Measurements from ENCODE around the gene FZD10. TPM values are rescaled to one million over a fixed set of nuclear protein-coding genes. Genes with fewer than 3 reads are reported as not detected.

Gene FZD10
- total and polyA plus RNA-seq, 2 experiments from 2014 or later = 0.11 to 0.45 TPM

GRCh38 chr12:130156652-130157275 lies 5.5 kb upstream of the FZD10 start:
- TF ChIP-seq EZH2 (IDR thresholded peaks at IDR 0.05; ENCODE audit: low read depth, unreplicated experiment) (no peak), ETS1 (IDR thresholded peaks at IDR 0.05) (no peak), JUNB (IDR thresholded peaks at IDR 0.05; ENCODE audit: unreplicated experiment) (no peak), NANOG (IDR thresholded peaks at IDR 0.05; ENCODE audit: borderline replicate concordance) (no peak), EZH2phosphoT487 (IDR thresholded peaks at IDR 0.05; ENCODE audit: unreplicated experiment) (no peak), STAT1 (IDR thresholded peaks at IDR 0.05; ENCODE audit: unreplicated experiment) (no peak), REST (IDR thresholded peaks at IDR 0.05; ENCODE audit: unreplicated experiment) (no peak), CREB1 (CRISPR knock-in tag; IDR thresholded peaks at IDR 0.05; ENCODE audit: low read depth) (no peak), ZNF114 (CRISPR knock-in tag; IDR thresholded peaks at IDR 0.05) (no peak), POLR2AphosphoS5 (IDR thresholded peaks at IDR 0.05; ENCODE audit: low read depth) (no peak), ZNF331 (CRISPR knock-in tag; IDR thresholded peaks at IDR 0.05; ENCODE audit: low read depth) (no peak)
- TF ChIP-seq, protein P1, sequence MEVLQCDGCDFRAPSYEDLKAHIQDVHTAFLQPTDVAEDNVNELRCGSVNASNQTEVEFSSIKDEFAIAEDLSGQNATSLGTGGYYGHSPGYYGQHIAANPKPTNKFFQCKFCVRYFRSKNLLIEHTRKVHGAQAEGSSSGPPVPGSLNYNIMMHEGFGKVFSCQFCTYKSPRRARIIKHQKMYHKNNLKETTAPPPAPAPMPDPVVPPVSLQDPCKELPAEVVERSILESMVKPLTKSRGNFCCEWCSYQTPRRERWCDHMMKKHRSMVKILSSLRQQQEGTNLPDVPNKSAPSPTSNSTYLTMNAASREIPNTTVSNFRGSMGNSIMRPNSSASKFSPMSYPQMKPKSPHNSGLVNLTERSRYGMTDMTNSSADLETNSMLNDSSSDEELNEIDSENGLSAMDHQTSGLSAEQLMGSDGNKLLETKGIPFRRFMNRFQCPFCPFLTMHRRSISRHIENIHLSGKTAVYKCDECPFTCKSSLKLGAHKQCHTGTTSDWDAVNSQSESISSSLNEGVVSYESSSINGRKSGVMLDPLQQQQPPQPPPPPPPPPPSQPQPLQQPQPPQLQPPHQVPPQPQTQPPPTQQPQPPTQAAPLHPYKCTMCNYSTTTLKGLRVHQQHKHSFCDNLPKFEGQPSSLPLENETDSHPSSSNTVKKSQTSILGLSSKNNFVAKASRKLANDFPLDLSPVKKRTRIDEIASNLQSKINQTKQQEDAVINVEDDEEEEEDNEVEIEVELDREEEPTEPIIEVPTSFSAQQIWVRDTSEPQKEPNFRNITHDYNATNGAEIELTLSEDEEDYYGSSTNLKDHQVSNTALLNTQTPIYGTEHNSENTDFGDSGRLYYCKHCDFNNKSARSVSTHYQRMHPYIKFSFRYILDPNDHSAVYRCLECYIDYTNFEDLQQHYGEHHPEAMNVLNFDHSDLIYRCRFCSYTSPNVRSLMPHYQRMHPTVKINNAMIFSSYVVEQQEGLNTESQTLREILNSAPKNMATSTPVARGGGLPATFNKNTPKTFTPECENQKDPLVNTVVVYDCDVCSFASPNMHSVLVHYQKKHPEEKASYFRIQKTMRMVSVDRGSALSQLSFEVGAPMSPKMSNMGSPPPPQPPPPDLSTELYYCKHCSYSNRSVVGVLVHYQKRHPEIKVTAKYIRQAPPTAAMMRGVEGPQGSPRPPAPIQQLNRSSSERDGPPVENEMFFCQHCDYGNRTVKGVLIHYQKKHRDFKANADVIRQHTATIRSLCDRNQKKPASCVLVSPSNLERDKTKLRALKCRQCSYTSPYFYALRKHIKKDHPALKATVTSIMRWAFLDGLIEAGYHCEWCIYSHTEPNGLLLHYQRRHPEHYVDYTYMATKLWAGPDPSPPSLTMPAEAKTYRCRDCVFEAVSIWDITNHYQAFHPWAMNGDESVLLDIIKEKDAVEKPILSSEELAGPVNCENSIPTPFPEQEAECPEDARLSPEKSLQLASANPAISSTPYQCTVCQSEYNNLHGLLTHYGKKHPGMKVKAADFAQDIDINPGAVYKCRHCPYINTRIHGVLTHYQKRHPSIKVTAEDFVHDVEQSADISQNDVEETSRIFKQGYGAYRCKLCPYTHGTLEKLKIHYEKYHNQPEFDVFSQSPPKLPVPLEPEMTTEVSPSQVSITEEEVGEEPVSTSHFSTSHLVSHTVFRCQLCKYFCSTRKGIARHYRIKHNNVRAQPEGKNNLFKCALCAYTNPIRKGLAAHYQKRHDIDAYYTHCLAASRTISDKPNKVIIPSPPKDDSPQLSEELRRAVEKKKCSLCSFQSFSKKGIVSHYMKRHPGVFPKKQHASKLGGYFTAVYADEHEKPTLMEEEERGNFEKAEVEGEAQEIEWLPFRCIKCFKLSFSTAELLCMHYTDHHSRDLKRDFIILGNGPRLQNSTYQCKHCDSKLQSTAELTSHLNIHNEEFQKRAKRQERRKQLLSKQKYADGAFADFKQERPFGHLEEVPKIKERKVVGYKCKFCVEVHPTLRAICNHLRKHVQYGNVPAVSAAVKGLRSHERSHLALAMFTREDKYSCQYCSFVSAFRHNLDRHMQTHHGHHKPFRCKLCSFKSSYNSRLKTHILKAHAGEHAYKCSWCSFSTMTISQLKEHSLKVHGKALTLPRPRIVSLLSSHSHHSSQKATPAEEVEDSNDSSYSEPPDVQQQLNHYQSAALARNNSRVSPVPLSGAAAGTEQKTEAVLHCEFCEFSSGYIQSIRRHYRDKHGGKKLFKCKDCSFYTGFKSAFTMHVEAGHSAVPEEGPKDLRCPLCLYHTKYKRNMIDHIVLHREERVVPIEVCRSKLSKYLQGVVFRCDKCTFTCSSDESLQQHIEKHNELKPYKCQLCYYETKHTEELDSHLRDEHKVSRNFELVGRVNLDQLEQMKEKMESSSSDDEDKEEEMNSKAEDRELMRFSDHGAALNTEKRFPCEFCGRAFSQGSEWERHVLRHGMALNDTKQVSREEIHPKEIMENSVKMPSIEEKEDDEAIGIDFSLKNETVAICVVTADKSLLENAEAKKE (CRISPR knock-in tag; IDR thresholded peaks at IDR 0.05) = no peak
- TF ChIP-seq, protein P2, sequence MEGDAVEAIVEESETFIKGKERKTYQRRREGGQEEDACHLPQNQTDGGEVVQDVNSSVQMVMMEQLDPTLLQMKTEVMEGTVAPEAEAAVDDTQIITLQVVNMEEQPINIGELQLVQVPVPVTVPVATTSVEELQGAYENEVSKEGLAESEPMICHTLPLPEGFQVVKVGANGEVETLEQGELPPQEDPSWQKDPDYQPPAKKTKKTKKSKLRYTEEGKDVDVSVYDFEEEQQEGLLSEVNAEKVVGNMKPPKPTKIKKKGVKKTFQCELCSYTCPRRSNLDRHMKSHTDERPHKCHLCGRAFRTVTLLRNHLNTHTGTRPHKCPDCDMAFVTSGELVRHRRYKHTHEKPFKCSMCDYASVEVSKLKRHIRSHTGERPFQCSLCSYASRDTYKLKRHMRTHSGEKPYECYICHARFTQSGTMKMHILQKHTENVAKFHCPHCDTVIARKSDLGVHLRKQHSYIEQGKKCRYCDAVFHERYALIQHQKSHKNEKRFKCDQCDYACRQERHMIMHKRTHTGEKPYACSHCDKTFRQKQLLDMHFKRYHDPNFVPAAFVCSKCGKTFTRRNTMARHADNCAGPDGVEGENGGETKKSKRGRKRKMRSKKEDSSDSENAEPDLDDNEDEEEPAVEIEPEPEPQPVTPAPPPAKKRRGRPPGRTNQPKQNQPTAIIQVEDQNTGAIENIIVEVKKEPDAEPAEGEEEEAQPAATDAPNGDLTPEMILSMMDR (conservative IDR thresholded peaks at IDR 0.05; ENCODE audit: low read depth in 2 of 2) = no peak
- H3K4me3 ChIP-seq = no peak overlapping the region
- no peak overlapping the region for H2AFZ ChIP-seq
- H3K27ac ChIP-seq (ENCODE audit: low read depth) = no peak overlapping the region
- DNase-seq (ENCODE audit: low spot score) (no peak), ATAC-seq (no peak)
- H3K36me3 ChIP-seq (ENCODE audit: insufficient read depth) = no peaks in the 10 kb centered on the region
- no peak overlapping the region for H3K4me2 ChIP-seq
- H3K9me2 ChIP-seq (ENCODE audit: insufficient read depth) = no peaks in the 10 kb centered on the region
- H3K27me3 Mint-ChIP-seq (ENCODE audit: insufficient read depth, low read depth, poor library complexity) = peaks cover 6% of the 10 kb centered on the region
- no peaks in the 10 kb centered on the region for H4K20me1 ChIP-seq (replicated peaks; ENCODE audit: insufficient read depth)
- peaks cover 47% of the 10 kb centered on the region; the same call in 2 of the 3 replicates for H3K9me3 Mint-ChIP-seq
- H3F3A ChIP-seq (replicated peaks; ENCODE audit: low read depth) = no peaks in the 10 kb centered on the region
- H3K27me3 ChIP-seq (ENCODE audit: insufficient read depth) = peaks cover 80% of the 10 kb centered on the region
- H3K79me2 ChIP-seq (replicated peaks; ENCODE audit: insufficient read depth) = no peaks in the 10 kb centered on the region
- no peaks in the 10 kb centered on the region for H3K4me1 Mint-ChIP-seq
- H3K36me3 Mint-ChIP-seq (ENCODE audit: low read depth) = peaks cover 34% of the 10 kb centered on the region
- H3K4me3 Mint-ChIP-seq = no peak overlapping the region
- H3K27ac Mint-ChIP-seq = no peak overlapping the region
- peaks cover 20% of the 10 kb centered on the region for H3K4me1 ChIP-seq (ENCODE audit: insufficient read depth)

Data from GM23338 (cell line).